ENCODE measurements around the gene TFIP11. TPM values are rescaled to one million over a fixed set of nuclear protein-coding genes. Genes with fewer than 3 reads are reported as not detected.

TFIP11 gene
- total RNA-seq, 3 donors from 2014 or later, result 27.5 to 34.5 (median 29.0) TPM

DNA sequence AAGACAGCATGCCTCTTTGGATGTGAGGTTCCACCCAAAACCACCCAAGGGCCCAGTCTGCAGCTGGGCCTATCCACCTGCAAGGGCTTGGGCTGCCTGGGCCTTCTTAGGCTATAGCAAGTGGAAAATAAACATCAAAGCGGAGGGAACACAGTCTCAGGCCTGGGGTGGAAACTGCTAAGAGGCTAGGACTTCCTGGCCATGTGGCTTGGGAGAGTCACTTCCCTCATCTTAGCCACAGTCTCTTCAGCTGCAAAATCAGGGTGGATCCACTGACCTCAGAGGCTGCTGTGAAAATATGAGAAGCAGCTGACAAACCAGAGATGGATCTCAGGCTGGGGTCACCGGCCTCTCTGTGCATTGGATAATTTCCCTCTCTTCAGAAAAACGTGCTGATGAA, 30.6 kb upstream of the TFIP11 start:
- intact Hi-C loops (cut with DNase I; ENCODE audit: low total_unique reads), result no loop called here
- H3K27ac ChIP-seq, result no peak overlapping the region
- no peak for DNase-seq (ENCODE audit: low spot score in 2 of 2)
- H3K4me3 ChIP-seq, result no peak overlapping the region
- no peaks in the 10 kb centered on the region for H3K36me3 ChIP-seq
- H3K9me3 ChIP-seq, result no peaks in the 10 kb centered on the region
- TF ChIP-seq POLR2AphosphoS5 (IDR thresholded peaks at IDR 0.05) (no peak), POLR2A (IDR thresholded peaks at IDR 0.05) (no peak)
- TF ChIP-seq, protein P1, sequence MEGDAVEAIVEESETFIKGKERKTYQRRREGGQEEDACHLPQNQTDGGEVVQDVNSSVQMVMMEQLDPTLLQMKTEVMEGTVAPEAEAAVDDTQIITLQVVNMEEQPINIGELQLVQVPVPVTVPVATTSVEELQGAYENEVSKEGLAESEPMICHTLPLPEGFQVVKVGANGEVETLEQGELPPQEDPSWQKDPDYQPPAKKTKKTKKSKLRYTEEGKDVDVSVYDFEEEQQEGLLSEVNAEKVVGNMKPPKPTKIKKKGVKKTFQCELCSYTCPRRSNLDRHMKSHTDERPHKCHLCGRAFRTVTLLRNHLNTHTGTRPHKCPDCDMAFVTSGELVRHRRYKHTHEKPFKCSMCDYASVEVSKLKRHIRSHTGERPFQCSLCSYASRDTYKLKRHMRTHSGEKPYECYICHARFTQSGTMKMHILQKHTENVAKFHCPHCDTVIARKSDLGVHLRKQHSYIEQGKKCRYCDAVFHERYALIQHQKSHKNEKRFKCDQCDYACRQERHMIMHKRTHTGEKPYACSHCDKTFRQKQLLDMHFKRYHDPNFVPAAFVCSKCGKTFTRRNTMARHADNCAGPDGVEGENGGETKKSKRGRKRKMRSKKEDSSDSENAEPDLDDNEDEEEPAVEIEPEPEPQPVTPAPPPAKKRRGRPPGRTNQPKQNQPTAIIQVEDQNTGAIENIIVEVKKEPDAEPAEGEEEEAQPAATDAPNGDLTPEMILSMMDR (IDR thresholded peaks at IDR 0.05), result no peak
- H3K4me1 ChIP-seq, result no peaks in the 10 kb centered on the region
- no peaks in the 10 kb centered on the region for H3K27me3 ChIP-seq

DNA sequence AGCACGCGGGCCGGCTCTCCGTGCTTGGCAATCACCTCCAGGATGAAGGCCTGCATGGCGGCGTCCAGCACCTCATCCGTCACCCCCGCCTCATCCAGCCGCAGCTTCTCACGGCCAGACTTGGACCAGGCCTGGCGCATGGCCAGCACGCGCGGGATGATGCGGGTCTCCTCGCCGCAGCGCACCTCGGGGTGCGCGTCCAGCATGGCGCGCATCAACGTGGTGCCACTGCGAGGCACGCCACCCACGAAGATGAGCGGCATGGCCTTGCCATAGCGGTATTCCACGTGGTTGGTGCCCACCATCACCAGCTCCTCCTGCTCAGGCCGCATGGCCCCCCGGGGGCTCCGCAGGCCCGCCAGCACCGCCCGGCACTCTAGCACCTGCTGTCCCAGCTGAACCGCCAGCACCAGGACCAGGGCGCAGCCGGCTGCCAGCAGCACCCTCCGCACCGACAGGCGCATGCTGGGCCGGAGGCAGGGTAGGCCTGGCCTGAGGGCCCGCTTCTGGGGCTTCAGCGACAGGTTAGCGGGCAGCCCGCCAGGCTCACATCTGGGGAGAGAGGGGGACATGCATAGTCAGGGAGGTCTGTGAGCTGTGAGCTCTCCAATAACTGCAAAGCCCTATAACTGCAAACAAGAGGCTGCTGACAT, 29.0 kb upstream of the TFIP11 start:
- H3K36me3 ChIP-seq, result no peaks in the 10 kb centered on the region
- intact Hi-C loops (cut with DNase I; ENCODE audit: low total_unique reads), result no loop called here

DNA sequence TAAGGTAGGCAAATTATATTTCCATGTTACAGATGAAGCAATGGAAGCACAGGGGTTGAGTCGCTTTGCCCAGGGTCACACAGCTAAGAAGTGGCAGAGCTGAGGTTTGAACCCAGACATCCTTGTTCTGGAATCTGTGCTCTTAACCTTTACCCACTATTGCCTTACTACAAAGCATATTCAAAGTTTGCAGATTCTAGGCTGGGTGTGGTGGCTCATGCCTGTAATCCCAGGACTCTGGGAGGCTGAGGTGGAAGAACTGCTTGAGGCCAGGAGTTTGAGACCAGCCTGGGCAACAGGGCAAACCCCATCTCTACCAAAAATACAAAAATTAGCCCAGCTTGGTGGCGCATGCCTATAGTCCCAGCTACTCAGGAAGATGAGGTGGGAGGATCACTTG, 27.8 kb upstream of the TFIP11 start:
- intact Hi-C loops (cut with DNase I; ENCODE audit: low total_unique reads), result no loop called here
- DNase-seq (ENCODE audit: low spot score in 2 of 2), result no peak
- TF ChIP-seq, protein P1 (IDR thresholded peaks at IDR 0.05), result no peak
- TF ChIP-seq POLR2AphosphoS5 (IDR thresholded peaks at IDR 0.05), result no peak
- TF ChIP-seq POLR2A (IDR thresholded peaks at IDR 0.05), result no peak
- Histone ChIP-seq H3K36me3 (no peaks in the 10 kb centered on the region), H3K27ac (no peak overlapping the region), H3K4me1 (no peaks in the 10 kb centered on the region), H3K9me3 (no peaks in the 10 kb centered on the region), H3K27me3 (no peaks in the 10 kb centered on the region), H3K4me3 (no peak overlapping the region)

More for the DNA sequence above, 29.0 kb upstream of the TFIP11 start:
- H3K27me3 ChIP-seq, result no peaks in the 10 kb centered on the region
- H3K4me1 ChIP-seq, result no peaks in the 10 kb centered on the region
- no peak for TF ChIP-seq POLR2A (IDR thresholded peaks at IDR 0.05)
- no peak for TF ChIP-seq POLR2AphosphoS5 (IDR thresholded peaks at IDR 0.05)
- TF ChIP-seq, protein P1 (IDR thresholded peaks at IDR 0.05), result no peak
- H3K27ac ChIP-seq, result no peak overlapping the region
- no peak for DNase-seq (ENCODE audit: low spot score in 2 of 2)
- H3K4me3 ChIP-seq, result no peak overlapping the region
- no peaks in the 10 kb centered on the region for H3K9me3 ChIP-seq

DNA sequence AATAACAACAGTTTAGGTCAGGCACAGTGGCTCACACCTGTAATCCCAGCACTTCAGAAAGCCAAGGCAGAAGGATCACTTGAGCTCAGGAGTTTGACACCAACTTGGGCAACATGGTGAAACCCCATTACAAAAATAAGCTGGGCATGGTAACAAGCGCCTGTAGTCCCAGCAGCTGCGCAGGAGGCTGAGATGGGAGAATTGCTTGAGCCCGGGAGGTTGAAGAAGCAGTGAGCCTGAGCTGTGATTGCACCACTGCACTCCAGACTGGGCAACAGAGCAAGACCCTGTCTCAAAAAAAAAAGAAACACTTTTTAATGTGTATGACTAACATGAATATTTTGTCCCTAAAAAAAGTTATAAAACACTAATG, 24.5 kb upstream of the TFIP11 start:
- H3K9me3 ChIP-seq, result no peaks in the 10 kb centered on the region
- peaks cover 0 to 6% of the 10 kb centered on the region in 2 donors for H3K4me1 ChIP-seq
- no peaks in the 10 kb centered on the region for H3K36me3 ChIP-seq
- H3K27ac ChIP-seq, result no peak overlapping the region
- no peak overlapping the region for H3K4me3 ChIP-seq
- no peaks in the 10 kb centered on the region for H3K27me3 ChIP-seq
- no peak for DNase-seq (ENCODE audit: low spot score in 2 of 2)
- TF ChIP-seq, protein P1 (IDR thresholded peaks at IDR 0.05), result no peak
- TF ChIP-seq POLR2AphosphoS5 (IDR thresholded peaks at IDR 0.05), result no peak
- TF ChIP-seq POLR2A (IDR thresholded peaks at IDR 0.05), result no peak
- intact Hi-C loops (cut with DNase I; ENCODE audit: low total_unique reads), result no loop called here

DNA sequence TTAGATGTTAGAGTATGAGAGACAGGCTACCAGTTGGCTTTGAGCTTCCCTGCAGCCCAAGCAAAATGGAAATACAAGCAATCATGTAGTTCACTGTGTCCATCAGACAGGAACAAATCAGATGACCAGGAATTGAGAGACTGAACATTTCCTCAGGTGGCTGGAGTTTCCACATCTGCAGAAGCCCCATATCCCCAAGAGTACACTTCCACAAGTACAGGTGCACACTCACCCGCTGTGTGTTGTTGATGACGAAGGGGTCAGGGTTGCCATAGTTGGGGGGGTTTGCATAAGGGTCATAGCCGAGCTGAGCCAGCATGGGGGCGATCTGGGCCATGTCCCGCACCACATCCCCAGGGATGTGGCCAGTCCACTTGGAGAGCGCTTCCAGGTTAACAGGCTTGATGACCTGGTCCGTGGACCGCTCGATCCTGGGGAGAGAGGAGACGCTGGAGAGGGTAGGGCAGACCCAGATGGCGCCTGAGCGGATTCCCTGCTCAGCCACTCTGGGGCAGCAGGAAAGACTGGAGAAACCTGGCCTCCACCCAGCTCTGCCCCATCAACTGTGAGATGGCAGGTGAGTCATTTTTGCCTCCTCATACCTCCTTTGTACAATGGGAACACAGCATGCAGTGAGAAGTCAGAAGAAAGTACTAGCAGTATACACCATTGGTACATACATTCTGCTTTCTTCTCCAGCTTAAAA, 23.9 kb upstream of the TFIP11 start:
- H3K4me3 ChIP-seq, result no peak overlapping the region

More for the DNA sequence above, 23.9 kb upstream of the TFIP11 start:
- Histone ChIP-seq H3K36me3 (no peaks in the 10 kb centered on the region), H3K27ac (no peak overlapping the region), H3K9me3 (no peaks in the 10 kb centered on the region), H3K4me1 (peaks cover 0 to 6% of the 10 kb centered on the region in 2 donors), H3K27me3 (no peaks in the 10 kb centered on the region)
- TF ChIP-seq POLR2AphosphoS5 (IDR thresholded peaks at IDR 0.05) (no peak), POLR2A (IDR thresholded peaks at IDR 0.05) (no peak)
- intact Hi-C loops (cut with DNase I; ENCODE audit: low total_unique reads), result no loop called here
- DNase-seq (ENCODE audit: low spot score in 2 of 2), result no peak
